Smooth muscle cell (in vitro differentiated cells): Measurements from ENCODE around the gene DCUN1D5. TPM values are rescaled to one million over a fixed set of nuclear protein-coding genes. Genes with fewer than 3 reads are reported as not detected.
"Not testable (repeated sequence)": the region's sequence is repeated elsewhere in the genome, so short reads cannot be mapped to it uniquely, and the experiment has no call there.

ENCODE experiments used
- DNase-seq: peaks from one replicate; lab custom pipeline; 2025; ENCODE audit not compliant: unreplicated experiment; lab: John Stamatoyannopoulos, UW
- H2AFZ ChIP-seq: fragments of 200-600 bp; sonication (generic); 2 replicates; pipeline ENCODE4 v1.6.0; 2016; ENCODE audit warnings: antibody characterized with exemption, low read depth, mild to moderate bottlenecking
- H3F3A ChIP-seq: fragments of 200-600 bp; sonication (generic); 2 replicates; pipeline ENCODE4 v1.6.0; 2017; ENCODE audit warnings: antibody characterized with exemption, low read depth
- H3K27ac ChIP-seq: fragments of 200-600 bp; sonication (generic); 2 replicates; pipeline ENCODE4 v1.5.1; 2016; ENCODE audit warnings: low read depth, mild to moderate bottlenecking
- H3K27me3 ChIP-seq: fragments of 200-600 bp; sonication (generic); 2 replicates; pipeline ENCODE4 v1.6.1; 2016; ENCODE audit warnings: low read depth, mild to moderate bottlenecking
- H3K36me3 ChIP-seq: fragments of 200-600 bp; sonication (generic); 2 replicates; pipeline ENCODE4 v1.5.1; 2016; ENCODE audit warnings: low read depth
- H3K4me1 ChIP-seq: fragments of 200-600 bp; sonication (generic); 2 replicates; pipeline ENCODE4 v1.5.1; 2016; ENCODE audit warnings: low read depth
- H3K4me2 ChIP-seq: fragments of 200-600 bp; sonication (generic); 2 replicates; pipeline ENCODE4 v1.6.0; 2016; ENCODE audit warnings: mild to moderate bottlenecking
- H3K4me3 ChIP-seq: fragments of 200-600 bp; sonication (generic); 2 replicates; pipeline ENCODE4 v1.5.1; 2016; ENCODE audit warnings: mild to moderate bottlenecking
- H3K79me2 ChIP-seq: fragments of 200-600 bp; sonication (generic); 2 replicates; pipeline ENCODE4 v1.6.0; 2016; ENCODE audit warnings: low read depth, mild to moderate bottlenecking
- H3K9ac ChIP-seq: fragments of 200-600 bp; sonication (generic); 2 replicates; pipeline ENCODE4 v1.6.0; 2016; ENCODE audit warnings: low read depth
- H3K9me3 ChIP-seq: fragments of 200-600 bp; sonication (generic); replicated peaks from 2 replicates; pipeline ENCODE4 v1.5.1; 2016; ENCODE audit warnings: low read depth
- H4K20me1 ChIP-seq: fragments of 200-600 bp; sonication (generic); 2 replicates; pipeline ENCODE4 v1.6.0; 2016; ENCODE audit warnings: low read depth
- CTCF ChIP-seq: fragments of 200-600 bp; sonication (generic); IDR thresholded peaks from 2 replicates; pipeline ENCODE4 v1.5.1; 2017; ENCODE audit warnings: borderline replicate concordance, mild to moderate bottlenecking, antibody characterized with exemption; ENCODE audit not compliant: insufficient read depth, poor library complexity, severe bottlenecking
- WGBS: methylation state at CpG from one replicate; pipeline ENCODE4 v1.1.7; 2016; ENCODE audit warnings: low lambda C conversion rate; 5-methylcytosine and 5-hydroxymethylcytosine counted together
- polyA plus RNA-seq: library from polyadenylated mRNA; unstranded; fragments of >200 nt; fragmentation: Nextera tagmentation; extraction: Ambion mirVana; gene quantifications from 2 replicates; pipeline ENCODE4 v1.2.1, GENCODE V29; 2016
- total RNA-seq: library from RNA; depleted of rRNA; stranded (reverse); fragments of >200 nt; gene quantifications from 2 replicates; pipeline ENCODE4 v1.2.3, GENCODE V29; 2014

The DCUN1D5 gene
- total and polyA plus RNA-seq, 2 experiments from 2014 or later: 72.0 to 88.1 TPM

- Histone ChIP-seq H3K4me3 (no peak overlapping the region), H3K27me3 (no peaks in the 10 kb centered on the region), H3K79me2 (no peaks in the 10 kb centered on the region), H3K9me3 (no peaks in the 10 kb centered on the region), H3K9ac (no peak overlapping the region), H3F3A (no peaks in the 10 kb centered on the region), H2AFZ (peak overlapping the region; percentile 16), H3K4me1 (no peaks in the 10 kb centered on the region), H3K36me3 (no peaks in the 10 kb centered on the region), H4K20me1 (no peaks in the 10 kb centered on the region), H3K4me2 (peak overlapping the region; percentile 32), H3K27ac (peak overlapping the region; percentile 28)
- peak; percentile 53 for TF ChIP-seq CTCF
- 18% methylated on average over 4 of the region's 4 CpGs for WGBS
- DNase-seq: no peak
Measured at GRCh38 chr11:103035791-103036434, 56.0 kb downstream of the DCUN1D5 start.

GRCh38 chr11:103035216-103035615, 56.7 kb downstream of the DCUN1D5 start:
- Histone ChIP-seq H3K4me2 (no peak overlapping the region), H3K27me3 (no peaks in the 10 kb centered on the region), H3F3A (no peaks in the 10 kb centered on the region), H3K79me2 (no peaks in the 10 kb centered on the region), H3K27ac (no peak overlapping the region), H4K20me1 (no peaks in the 10 kb centered on the region), H3K4me3 (no peak overlapping the region), H3K9ac (no peak overlapping the region), H2AFZ (no peak overlapping the region), H3K4me1 (no peaks in the 10 kb centered on the region), H3K9me3 (no peaks in the 10 kb centered on the region), H3K36me3 (no peaks in the 10 kb centered on the region)
- TF ChIP-seq CTCF: no peak
- no peak for DNase-seq

GRCh38 chr11:103031834-103032233, 60.1 kb downstream of the DCUN1D5 start:
- no peak overlapping the region for H3K4me3 ChIP-seq
- no peak for TF ChIP-seq CTCF
- H3K27me3 ChIP-seq: no peaks in the 10 kb centered on the region
- H3K36me3 ChIP-seq: no peaks in the 10 kb centered on the region
- H3K4me2 ChIP-seq: no peak overlapping the region
- DNase-seq: no peak
- H3K9ac ChIP-seq: no peak overlapping the region
- H3K4me1 ChIP-seq: no peaks in the 10 kb centered on the region
- H4K20me1 ChIP-seq: no peaks in the 10 kb centered on the region
- WGBS: 92% methylated on average over 2 of the region's 2 CpGs
- no peak overlapping the region for H2AFZ ChIP-seq
- no peaks in the 10 kb centered on the region for H3F3A ChIP-seq
- no peaks in the 10 kb centered on the region for H3K79me2 ChIP-seq
- no peaks in the 10 kb centered on the region for H3K9me3 ChIP-seq
- H3K27ac ChIP-seq: no peak overlapping the region

GRCh38 chr11:103029401-103029800, 62.6 kb downstream of the DCUN1D5 start:
- Histone ChIP-seq H3K27ac (no peak overlapping the region), H2AFZ (no peak overlapping the region), H3K79me2 (no peaks in the 10 kb centered on the region), H3K9ac (no peak overlapping the region), H4K20me1 (no peaks in the 10 kb centered on the region), H3F3A (no peaks in the 10 kb centered on the region), H3K27me3 (no peaks in the 10 kb centered on the region), H3K4me2 (no peak overlapping the region), H3K9me3 (no peaks in the 10 kb centered on the region), H3K4me3 (no peak overlapping the region), H3K36me3 (no peaks in the 10 kb centered on the region), H3K4me1 (no peaks in the 10 kb centered on the region)
- DNase-seq: no peak
- 37% methylated on average over 2 of the region's 2 CpGs for WGBS
- no peak for TF ChIP-seq CTCF

- H3K9me3 ChIP-seq, H3K27me3 ChIP-seq, H3K27ac ChIP-seq, H4K20me1 ChIP-seq, H3K36me3 ChIP-seq, DNase-seq, H3K9ac ChIP-seq, H3K79me2 ChIP-seq, H3K4me2 ChIP-seq, H2AFZ ChIP-seq, H3F3A ChIP-seq, H3K4me1 ChIP-seq, H3K4me3 ChIP-seq: not testable (repeated sequence)
- 84% methylated on average over 6 of the region's 7 CpGs for WGBS
Measured at GRCh38 chr11:103028304-103029020, 63.5 kb downstream of the DCUN1D5 start.
